ENCODE measurements around the gene GCKR. TPM values are rescaled to one million over a fixed set of nuclear protein-coding genes. Genes with fewer than 3 reads are reported as not detected.

GCKR gene
- total RNA-seq, 6 donors from 2014 or later: 0.24 to 0.83 TPM; not detected in 4

GRCh38 chr2:27489498-27490397 is 6.9 kb upstream of the GCKR start, which contains the start of gene IFT172:
TSS of gene IFT172 (minus strand) at chr2:27489743. CDS start at chr2:27489653, 90 bp downstream.
- H3K27ac ChIP-seq: peak within 1 kb of the TSS; percentile 63 to 80 (median 69)
- ATAC-seq (ENCODE audit: low FRiP score in 2 of 2) (peak; percentile 98), DNase-seq (peak; percentile 95 to 100)
- peaks cover 0 to 5% (median under 1%) of the 10 kb centered on the region in 4 donors for H3K27me3 ChIP-seq
- peaks cover 0 to 4% (median 0%) of the 10 kb centered on the region in 4 donors for H3K36me3 ChIP-seq
- H3K4me3 ChIP-seq: peak within 1 kb of the TSS; percentile 43 to 73 (median 58)
- peaks cover 13 to 22% (median 18%) of the 10 kb centered on the region in 4 donors for H3K4me1 ChIP-seq
- no peaks in the 10 kb centered on the region for H3K9me3 ChIP-seq
- WGBS, 2 donors: 11 to 25% methylated on average over 16 to 41 of the region's 43 CpGs
- TF ChIP-seq CTCF (IDR thresholded peaks at IDR 0.05) (peak in 1 of 6 experiments; percentile 14), POLR2AphosphoS5 (IDR thresholded peaks at IDR 0.05) (peak; percentile 50 to 87), EP300 (IDR thresholded peaks at IDR 0.05) (peak in 1 of 4 donors; percentile 32), POLR2A (IDR thresholded peaks at IDR 0.05) (peak in 3 of 4 donors; percentile 46 to 73 (median 57))

- Histone ChIP-seq H3K4me1 (peaks cover 19 to 31% (median 26%) of the 10 kb centered on the region in 4 donors), H3K36me3 (no peaks in the 10 kb centered on the region), H3K27ac (no peak overlapping the region), H3K4me3 (no peak overlapping the region), H3K9me3 (no peaks in the 10 kb centered on the region), H3K27me3 (peaks cover 0 to 14% (median 6%) of the 10 kb centered on the region in 4 donors)
- DNase-seq (no peak), ATAC-seq (ENCODE audit: low FRiP score in 2 of 2) (no peak)
- 82 to 93% methylated on average over 4 of the region's 4 CpGs for WGBS, 2 donors
- TF ChIP-seq POLR2AphosphoS5 (IDR thresholded peaks at IDR 0.05): no peak
- no peak for TF ChIP-seq POLR2A (IDR thresholded peaks at IDR 0.05)
- no peak for TF ChIP-seq EP300 (IDR thresholded peaks at IDR 0.05)
- TF ChIP-seq CTCF (IDR thresholded peaks at IDR 0.05): no peak
Observed at GRCh38 chr2:27492557-27492956, 4.1 kb upstream of the GCKR start.

GRCh38 chr2:27493948-27494283 is 2.7 kb upstream of the GCKR start:
- no peak for ATAC-seq (ENCODE audit: low FRiP score in 2 of 2)

GRCh38 chr2:27494284-27494943 is 2.2 kb upstream of the GCKR start:
- peak in 1 of 2 donors; percentile 54 for ATAC-seq (ENCODE audit: low FRiP score in 2 of 2)
- no peak for DNase-seq
- 39 to 48% methylated on average over 14 to 16 of the region's 35 CpGs for WGBS, 2 donors
- H3K27ac ChIP-seq: peak overlapping the region in 2 of 4 donors; percentile 36 to 52
- peaks cover 0 to 14% (median 6%) of the 10 kb centered on the region in 4 donors for H3K27me3 ChIP-seq
- peak overlapping the region; percentile 31 to 67 (median 64) for H3K4me3 ChIP-seq
- no peak for TF ChIP-seq POLR2A (IDR thresholded peaks at IDR 0.05)
- TF ChIP-seq POLR2AphosphoS5 (IDR thresholded peaks at IDR 0.05): peak in 1 of 2 donors; percentile 62
- peak in 1 of 6 experiments; percentile 5 for TF ChIP-seq CTCF (IDR thresholded peaks at IDR 0.05)
- TF ChIP-seq EP300 (IDR thresholded peaks at IDR 0.05): no peak
- no peaks in the 10 kb centered on the region for H3K36me3 ChIP-seq
- peaks cover 9 to 22% (median 17%) of the 10 kb centered on the region in 4 donors for H3K4me1 ChIP-seq
- no peaks in the 10 kb centered on the region for H3K9me3 ChIP-seq

More at GRCh38 chr2:27493948-27494283, 2.7 kb upstream of the GCKR start:
- 92 to 95% methylated on average over 13 of the region's 13 CpGs for WGBS, 2 donors
- peak in 1 of 2 donors; percentile 47 for DNase-seq
- Histone ChIP-seq H3K27me3 (peaks cover 0 to 14% (median 6%) of the 10 kb centered on the region in 4 donors), H3K4me3 (no peak overlapping the region), H3K27ac (peak overlapping the region in 1 of 4 donors; percentile 52), H3K9me3 (no peaks in the 10 kb centered on the region), H3K4me1 (peaks cover 12 to 27% (median 21%) of the 10 kb centered on the region in 4 donors), H3K36me3 (no peaks in the 10 kb centered on the region)
- TF ChIP-seq CTCF (IDR thresholded peaks at IDR 0.05) (no peak), EP300 (IDR thresholded peaks at IDR 0.05) (no peak), POLR2A (IDR thresholded peaks at IDR 0.05) (no peak), POLR2AphosphoS5 (IDR thresholded peaks at IDR 0.05) (no peak)

Measured in upper lobe of left lung (tissue), 6 donors.